ENCODE results near the gene EMCN.
"Not testable (repeated sequence)": the region's sequence is repeated elsewhere in the genome, so short reads cannot be mapped to it uniquely, and the experiment has no call there.

EMCN gene, protein sequence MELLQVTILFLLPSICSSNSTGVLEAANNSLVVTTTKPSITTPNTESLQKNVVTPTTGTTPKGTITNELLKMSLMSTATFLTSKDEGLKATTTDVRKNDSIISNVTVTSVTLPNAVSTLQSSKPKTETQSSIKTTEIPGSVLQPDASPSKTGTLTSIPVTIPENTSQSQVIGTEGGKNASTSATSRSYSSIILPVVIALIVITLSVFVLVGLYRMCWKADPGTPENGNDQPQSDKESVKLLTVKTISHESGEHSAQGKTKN
- 0 to 3.2 (median 0) reads per million in 17 experiments for total RNA-seq

DNA sequence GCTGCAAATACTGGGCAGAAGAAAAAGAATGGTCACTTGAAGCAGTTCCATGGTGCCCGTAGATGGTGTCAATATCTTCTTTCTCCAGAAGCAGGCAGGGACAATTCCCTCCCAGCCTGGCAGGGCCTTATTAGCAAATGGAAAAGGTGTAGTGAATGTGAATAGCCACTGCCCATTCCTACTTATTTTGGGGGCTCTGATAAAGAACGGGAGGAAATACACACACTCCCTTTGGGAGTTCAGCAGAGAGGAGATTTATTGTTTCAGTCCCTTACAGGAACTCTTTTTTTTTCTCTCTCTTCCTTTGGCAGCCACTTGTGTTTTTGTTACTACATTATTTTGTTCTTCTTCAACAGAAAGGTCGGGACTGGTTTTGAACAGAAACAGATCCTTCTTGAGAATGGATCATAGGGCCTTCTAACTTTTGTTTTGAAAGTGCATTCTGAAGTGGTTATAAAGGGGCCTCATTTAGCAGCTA is at the start of gene EMCN:
Gene EMCN, minus strand, starts transcription at position 159 of the 478 bp plus-strand sequence. Its CDS starts 108 bp downstream, at position 51.
- no peak for DNase-seq

- DNase-seq, result no peak
Observed at GRCh38 chr4:100566396-100566795, 48.6 kb upstream of the EMCN start.

DNA sequence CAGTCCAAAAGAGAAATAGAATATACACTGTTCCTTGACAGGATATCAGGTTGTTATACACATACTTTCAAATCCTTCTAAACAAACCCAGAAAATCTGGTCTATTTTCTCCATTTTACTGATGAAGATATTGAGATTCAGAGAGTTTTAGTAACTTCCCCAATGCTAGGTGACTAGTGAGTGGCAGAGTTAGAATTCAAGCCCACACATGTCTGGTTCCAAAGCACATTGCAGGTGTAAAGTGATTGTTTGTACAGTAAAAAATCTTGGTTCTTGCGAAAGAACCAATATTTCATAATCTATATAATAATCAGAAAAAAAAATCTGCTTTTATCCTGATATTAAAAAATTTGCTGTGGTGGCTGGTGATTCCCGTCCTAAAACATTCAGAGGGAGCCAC is 39.5 kb upstream of the EMCN start:
- DNase-seq, result no peak

DNA sequence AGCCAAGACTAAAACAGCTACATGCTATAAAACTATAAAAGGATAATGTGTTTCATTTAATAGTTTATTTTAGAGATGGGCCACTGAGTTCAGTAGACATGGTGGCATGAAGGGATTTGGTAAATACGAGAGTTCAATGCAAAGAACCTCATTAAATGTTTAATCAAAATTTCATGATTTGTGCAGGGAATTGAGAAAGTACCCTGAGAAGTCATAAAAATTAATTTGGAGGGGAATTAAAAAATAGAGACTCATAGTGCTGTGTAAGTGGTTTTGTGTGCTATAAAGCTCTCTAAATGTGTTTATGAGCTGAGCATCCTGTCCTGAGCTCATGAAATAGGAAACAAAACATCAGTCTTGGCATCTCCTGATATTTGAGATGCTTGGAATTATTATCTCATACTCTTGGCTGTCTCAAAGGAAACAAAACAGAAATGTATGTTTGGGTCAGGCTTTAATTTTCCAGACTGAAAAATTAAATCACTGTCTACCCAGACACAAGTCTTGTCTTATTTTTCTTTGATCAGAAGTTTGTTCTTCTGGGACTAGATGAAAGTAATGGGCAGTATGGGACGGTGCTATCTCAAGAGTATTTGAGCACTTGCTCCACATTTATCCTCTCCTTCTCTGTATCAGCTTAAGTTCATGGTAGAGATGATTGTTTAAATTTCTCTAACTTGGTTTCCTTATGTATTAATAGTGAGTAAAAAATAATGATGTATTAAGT is 38.0 kb upstream of the EMCN start:
- no peak for DNase-seq

DNA sequence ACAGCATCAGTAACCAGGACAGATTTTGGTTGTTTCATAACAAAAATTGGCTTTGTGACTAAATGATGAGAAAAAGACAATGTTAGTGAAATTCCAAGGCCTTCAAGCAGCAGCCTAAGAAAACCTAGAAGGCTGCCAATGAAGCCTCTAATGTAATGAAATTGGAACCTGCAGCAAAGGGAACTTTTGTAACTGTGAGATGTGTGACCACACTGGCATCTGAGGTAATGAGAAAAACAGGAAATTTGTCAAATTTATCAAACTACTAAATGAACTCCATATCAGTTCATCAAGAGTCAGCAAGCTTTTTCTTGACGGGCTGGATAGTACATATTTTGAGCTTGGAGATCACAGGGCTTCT is 30.4 kb upstream of the EMCN start:
- no peak for DNase-seq

DNA sequence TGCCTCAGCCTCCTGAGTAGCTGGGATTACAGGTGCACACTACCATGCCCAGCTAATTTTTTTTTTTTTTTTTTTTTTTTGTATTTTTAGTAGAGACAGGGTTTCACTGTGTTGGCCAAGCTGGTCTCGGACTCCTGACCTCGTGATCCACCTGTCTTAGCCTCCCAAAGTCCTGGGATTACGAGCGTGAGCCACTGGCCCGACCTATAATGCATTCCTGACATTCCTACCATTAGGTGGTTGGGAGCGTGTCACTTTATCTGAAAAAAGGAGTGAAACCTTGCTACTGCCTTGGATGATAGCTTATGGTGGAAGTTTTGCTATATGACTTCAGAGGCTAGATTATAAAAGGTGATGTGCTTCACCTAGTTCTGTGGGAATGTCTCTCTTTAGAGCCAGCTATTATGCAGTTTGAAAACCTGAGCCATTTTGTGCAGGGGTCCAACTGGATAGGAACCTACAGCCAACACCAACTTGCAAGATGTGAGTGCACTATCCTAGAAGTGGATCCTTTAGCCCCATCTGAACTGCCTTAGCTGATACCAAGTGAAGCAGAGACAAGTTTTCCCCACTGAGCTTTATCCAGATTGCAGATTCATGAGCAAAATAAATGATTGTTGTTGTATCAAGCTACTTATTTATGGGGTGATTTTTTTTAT is 29.8 kb upstream of the EMCN start:
- no peak for DNase-seq

DNA sequence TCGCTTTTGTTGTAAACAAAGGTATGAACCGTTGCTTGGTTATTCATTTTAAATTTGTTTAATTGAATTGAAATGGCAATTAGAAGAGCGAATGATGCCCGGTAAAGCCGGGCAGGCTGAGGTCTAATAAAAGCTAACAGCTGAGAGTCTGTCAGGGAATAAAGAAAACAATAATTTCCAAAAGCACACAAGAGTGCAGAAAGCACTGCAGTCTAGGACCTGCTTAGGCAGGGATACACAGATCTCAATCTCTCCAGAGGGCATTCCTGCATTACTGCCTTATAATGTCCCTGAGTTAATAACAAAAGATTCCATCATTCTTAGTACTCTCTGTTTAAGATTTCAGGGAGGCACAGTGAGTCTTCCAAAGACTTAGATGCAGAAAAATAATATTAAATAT is 27.6 kb upstream of the EMCN start:
- no peak for DNase-seq

DNA sequence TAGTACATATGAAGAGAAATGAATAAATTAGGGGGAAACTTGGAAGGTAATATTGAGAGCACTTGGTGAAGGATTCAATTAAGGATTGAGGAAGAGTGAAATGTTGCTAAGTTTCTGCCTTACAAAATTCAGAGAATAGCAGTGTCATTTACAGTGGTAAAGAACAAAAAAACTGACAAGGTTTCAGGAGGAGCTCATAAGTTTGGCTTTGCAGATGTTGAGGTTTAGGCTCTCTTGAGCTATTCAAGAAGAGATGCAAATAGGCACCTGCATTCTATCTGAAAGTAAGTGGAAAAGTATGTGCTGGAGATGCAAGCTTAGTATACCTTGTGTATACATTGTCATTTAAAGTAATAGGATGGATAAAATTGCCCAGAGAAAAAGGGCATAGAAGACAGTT is 22.3 kb upstream of the EMCN start:
- no peak for DNase-seq

DNA sequence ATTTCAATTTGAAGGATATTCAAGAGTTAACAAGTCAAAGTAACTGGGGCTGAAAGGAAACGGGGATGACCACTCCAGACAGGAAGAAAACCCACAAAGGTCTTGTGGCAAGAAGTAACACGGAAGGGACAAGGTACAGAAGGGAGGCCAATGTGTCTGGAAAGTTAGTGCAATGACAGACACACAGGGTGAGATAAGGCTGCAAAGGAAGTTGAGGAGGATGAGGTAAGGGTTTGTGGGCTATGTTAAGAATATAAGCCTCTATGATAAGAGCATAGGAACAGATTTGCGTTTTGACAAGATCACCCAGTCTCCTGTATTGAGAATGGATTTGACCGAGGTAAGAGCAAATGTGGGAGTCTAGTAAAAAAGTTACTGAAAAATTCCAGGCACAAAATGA is 21.9 kb upstream of the EMCN start:
- DNase-seq, result no peak

- no peak for DNase-seq
Observed at GRCh38 chr4:100533741-100534140, 15.9 kb upstream of the EMCN start.

GRCh38 chr4:100530161-100530560 is 12.3 kb upstream of the EMCN start:
- DNase-seq, result not testable (repeated sequence)

DNA sequence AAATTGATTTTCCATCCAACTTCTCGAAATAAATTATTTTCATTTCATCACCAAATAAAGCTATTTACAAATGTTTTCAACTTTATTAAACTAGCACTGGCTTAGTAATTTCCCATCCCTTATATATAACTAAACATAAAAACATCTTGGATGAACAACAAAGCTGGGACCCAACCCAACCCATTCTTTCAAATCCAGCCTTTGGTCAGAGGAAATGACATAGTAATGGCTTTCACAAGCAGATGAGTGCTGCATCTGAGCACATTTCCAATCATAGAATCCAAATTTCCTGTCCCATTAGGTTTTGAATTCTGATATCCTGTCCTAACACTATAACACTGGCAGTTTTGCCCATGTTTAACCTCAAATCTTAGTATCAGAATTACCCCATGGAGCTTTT is 7.9 kb upstream of the EMCN start:
- DNase-seq, result no peak

DNA sequence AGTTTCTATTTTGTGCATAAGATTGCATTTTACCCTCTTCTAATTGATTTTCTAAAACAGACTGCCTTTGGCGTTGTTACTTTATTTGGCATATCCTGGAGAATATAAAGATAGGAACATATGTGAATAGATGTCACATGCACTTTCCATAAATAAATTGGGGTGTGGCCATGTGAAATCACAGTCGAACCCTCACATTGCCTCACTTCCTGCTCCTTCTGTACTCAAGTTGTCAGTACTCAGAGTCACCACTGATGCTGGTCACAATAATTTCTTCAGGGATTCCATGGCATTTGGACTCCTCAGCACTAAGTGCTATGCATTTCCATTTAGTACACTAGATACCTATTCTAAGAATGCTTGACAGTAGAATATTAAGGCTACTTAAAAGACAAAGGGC is 1.4 kb upstream of the EMCN start:
- DNase-seq, result peak in 3 of 4 experiments; percentile 3 to 11 (median 9)

DNA sequence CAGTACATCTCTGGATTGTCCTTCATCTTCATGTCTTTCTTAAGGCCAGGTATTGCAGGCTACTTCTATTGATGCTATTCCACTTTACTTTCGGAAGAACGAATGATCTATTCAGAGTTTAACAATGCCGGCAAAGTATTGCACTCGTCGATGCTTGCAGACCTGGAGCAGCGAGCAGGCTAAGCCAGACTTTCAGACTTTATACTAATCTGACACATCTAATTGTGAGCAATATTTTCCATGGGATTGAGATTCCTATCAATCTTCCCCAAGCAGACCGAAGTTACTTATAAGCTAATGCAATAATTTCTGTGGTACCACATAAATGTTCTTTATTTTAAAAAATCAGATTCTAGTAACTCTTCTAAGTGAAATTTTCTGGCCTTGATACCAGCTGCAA is 1.6 kb downstream of the EMCN start:
- DNase-seq, result no peak

DNA sequence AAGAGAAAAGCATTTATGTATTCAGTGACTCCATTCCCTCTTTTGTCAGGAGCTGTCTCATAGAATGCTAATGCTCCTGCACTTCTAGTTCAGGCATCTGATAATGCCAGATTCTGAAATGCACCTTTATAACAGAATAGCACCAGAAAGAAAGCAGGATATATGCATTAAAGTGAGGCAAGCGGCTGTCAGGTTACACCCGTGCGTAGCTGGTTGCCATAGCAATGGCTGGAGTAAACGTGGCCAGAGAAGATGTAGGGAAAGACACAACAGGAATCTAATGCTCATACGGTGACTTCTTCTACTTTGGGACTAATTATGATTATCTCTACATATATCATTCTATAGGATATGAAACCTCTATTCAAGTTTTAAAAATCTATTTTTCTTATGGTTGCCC is 5.9 kb downstream of the EMCN start:
- DNase-seq, result no peak

- no peak for DNase-seq
Observed at GRCh38 chr4:100510551-100510950, 7.3 kb downstream of the EMCN start.

DNA sequence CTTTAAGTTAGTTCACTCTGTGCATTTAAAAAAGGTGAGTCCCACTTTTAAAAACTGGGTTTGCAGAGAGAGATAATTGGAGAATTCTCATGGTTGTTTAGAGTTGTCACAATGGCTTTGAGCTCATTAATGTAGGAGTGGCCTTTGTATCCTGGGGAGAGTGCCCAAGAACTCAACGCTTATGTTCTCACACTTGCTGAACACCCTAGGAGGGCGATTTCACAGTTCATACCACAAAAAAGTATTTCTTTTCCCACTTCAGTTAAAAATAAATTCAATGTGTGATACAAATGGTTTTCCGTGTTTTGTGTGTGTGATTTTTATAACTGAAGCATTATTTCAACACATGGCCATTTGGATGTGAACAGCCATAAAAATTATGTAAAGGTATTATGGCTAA is 8.4 kb downstream of the EMCN start:
- no peak for DNase-seq

GRCh38 chr4:100508691-100509090 is 9.1 kb downstream of the EMCN start:
- no peak for DNase-seq

DNA sequence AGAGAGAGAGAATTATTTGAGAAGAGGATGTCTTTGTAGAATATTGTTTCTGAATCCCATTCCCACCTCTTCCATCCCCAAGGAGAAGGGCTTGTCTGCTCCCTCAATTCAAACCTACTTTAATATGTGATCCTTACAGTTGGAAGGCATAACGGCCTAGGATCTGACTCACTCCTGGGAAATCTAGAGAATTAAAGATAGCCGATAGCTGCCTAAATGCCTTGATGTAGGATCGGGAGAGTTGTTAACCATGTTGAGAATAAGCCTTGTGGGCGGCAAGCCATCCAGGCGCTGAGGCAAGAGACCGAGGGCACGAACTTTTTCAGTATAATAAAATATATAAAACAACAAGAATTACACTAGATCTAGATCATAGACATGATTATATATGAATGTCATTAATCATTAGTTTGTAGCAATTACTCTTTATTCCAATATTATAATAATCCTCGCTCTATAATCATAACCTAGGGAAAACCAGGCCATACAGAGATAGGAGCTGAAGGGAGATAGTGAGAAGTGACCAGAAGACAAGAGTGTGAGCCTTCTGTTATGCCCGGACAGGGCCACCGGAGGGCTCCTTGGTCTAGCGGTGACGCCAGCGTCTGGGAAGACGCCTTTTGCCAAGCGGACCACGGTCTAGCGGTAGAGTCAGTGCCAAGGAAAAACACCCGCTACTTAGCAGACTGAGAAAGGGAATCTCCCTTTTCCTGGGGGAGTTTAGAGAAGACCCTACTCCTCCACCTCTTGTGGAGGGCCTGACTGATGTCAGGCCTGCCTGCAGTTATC is 13.5 kb downstream of the EMCN start:
- DNase-seq, result no peak

GRCh38 chr4:100497791-100498190 is 20.0 kb downstream of the EMCN start:
- no peak for DNase-seq

GRCh38 chr4:100495074-100495473 is 22.7 kb downstream of the EMCN start:
- no peak for DNase-seq

GRCh38 chr4:100494166-100494565 is 23.7 kb downstream of the EMCN start:
- DNase-seq, result no peak

DNA sequence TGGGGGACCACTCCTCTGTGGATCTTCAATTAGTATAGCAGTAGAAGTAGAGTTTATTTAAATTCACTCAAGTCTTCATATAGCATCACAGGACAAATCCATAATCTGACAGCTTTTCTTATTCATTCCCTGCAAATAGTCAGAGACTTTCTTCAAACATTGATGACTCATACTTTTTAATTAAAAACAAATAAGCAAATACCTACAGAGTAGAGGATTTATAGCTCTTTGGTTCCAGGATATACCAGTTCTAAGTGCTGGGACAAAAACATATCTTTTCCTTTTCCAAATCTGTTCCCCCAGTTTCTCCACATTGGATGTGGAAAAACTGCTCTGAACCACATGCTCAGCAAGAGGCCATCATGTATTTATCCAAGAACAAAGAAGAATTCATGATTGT is 24.1 kb downstream of the EMCN start:
- no peak for DNase-seq

Data from suppressor macrophage (primary cell).